ENCODE data around the gene HMBS. TPM values are rescaled to one million over a fixed set of nuclear protein-coding genes. Genes with fewer than 3 reads are reported as not detected.

HMBS gene
- total RNA-seq, 2 experiments from 2014 or later = 33.6 to 36.1 TPM

GRCh38 chr11:119065369-119065768, 19.3 kb upstream of the HMBS start:
- ChIA-PET POLR2A (interaction anchor here (0.6 to 1.5 kb wide), 5 partner anchors 16 to 647 kb away, joined by 3 to 4 read pairs (median 3); partner anchors contain the start of genes C2CD2L and CENATAC), CTCF (interaction anchor here (0.6 to 1.5 kb wide), 6 partner anchors 9 to 219 kb away, joined by 3 to 6 read pairs (median 3); partner anchors contain the start of gene HINFP)
- Mint-ChIP-seq H3K4me3 (no peak overlapping the region), H3K4me1 (ENCODE audit: low read depth) (peaks cover 34% of the 10 kb centered on the region), H3K36me3 (ENCODE audit: low read depth) (peaks cover 5% of the 10 kb centered on the region), H3K9me3 (no peaks in the 10 kb centered on the region), H3K27me3 (no peaks in the 10 kb centered on the region), H3K27ac (peak overlapping the region; percentile 14)
- intact Hi-C loops (cut with micrococcal nuclease) = no loop called here
- DNase-seq (peak; percentile 69), ATAC-seq (peak; percentile 38)
- TF ChIP-seq, protein P1, sequence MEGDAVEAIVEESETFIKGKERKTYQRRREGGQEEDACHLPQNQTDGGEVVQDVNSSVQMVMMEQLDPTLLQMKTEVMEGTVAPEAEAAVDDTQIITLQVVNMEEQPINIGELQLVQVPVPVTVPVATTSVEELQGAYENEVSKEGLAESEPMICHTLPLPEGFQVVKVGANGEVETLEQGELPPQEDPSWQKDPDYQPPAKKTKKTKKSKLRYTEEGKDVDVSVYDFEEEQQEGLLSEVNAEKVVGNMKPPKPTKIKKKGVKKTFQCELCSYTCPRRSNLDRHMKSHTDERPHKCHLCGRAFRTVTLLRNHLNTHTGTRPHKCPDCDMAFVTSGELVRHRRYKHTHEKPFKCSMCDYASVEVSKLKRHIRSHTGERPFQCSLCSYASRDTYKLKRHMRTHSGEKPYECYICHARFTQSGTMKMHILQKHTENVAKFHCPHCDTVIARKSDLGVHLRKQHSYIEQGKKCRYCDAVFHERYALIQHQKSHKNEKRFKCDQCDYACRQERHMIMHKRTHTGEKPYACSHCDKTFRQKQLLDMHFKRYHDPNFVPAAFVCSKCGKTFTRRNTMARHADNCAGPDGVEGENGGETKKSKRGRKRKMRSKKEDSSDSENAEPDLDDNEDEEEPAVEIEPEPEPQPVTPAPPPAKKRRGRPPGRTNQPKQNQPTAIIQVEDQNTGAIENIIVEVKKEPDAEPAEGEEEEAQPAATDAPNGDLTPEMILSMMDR (IDR thresholded peaks at IDR 0.05) = peak; percentile 60

- Mint-ChIP-seq H3K36me3 (ENCODE audit: low read depth) (peaks cover 9% of the 10 kb centered on the region), H3K9me3 (no peaks in the 10 kb centered on the region), H3K27me3 (no peaks in the 10 kb centered on the region), H3K4me1 (ENCODE audit: low read depth) (peaks cover 34% of the 10 kb centered on the region), H3K27ac (peak within 1 kb of the TSS; percentile 94), H3K4me3 (peak within 1 kb of the TSS; percentile 87)
- POLR2A ChIA-PET = interaction anchor here (0.5 to 2.2 kb wide), 16 partner anchors 8 to 531 kb away, joined by 3 to 23 read pairs (median 5); partner anchors contain the start of genes DPAGT1, HMBS, HYOU1 and TRAPPC4
- DNase-seq = peak; percentile 99
- TF ChIP-seq, protein P1 (IDR thresholded peaks at IDR 0.05) = no peak
- intact Hi-C loops (cut with micrococcal nuclease) = no loop called here
- CTCF ChIA-PET = interaction anchor here (0.7 to 2.3 kb wide), 20 partner anchors 11 to 378 kb away, joined by 3 to 16 read pairs (median 4); partner anchors contain the start of genes ABCG4, C2CD2L, CBL and CENATAC
- ATAC-seq = peak; percentile 98
These were observed 17.1 kb upstream of the HMBS start, which contains the start of gene VPS11 for GRCh38 chr11:119067371-119068222. TSS of gene VPS11 (plus strand) at chr11:119067818. CDS start at chr11:119067824, 6 bp downstream.

- no peaks in the 10 kb centered on the region for H3K9me3 Mint-ChIP-seq
- TF ChIP-seq, protein P1 (IDR thresholded peaks at IDR 0.05) = no peak
- ChIA-PET POLR2A (interaction anchor here (0.8 to 1.5 kb wide), 5 partner anchors 10 to 260 kb away, joined by 3 to 6 read pairs (median 4); partner anchors contain the start of gene VPS11), CTCF (interaction anchor here (1.2 kb wide), 1 partner anchor 245 kb away, joined by 3 read pairs; no protein-coding TSS in a partner anchor)
- no peak overlapping the region for H3K4me3 Mint-ChIP-seq
- no peaks in the 10 kb centered on the region for H3K4me1 Mint-ChIP-seq (ENCODE audit: low read depth)
- peaks cover 11% of the 10 kb centered on the region for H3K36me3 Mint-ChIP-seq (ENCODE audit: low read depth)
- intact Hi-C loops (cut with micrococcal nuclease) = no loop called here
- H3K27ac Mint-ChIP-seq = no peak overlapping the region
- H3K27me3 Mint-ChIP-seq = no peaks in the 10 kb centered on the region
- ATAC-seq = no peak
- DNase-seq = no peak
These were observed 6.8 kb upstream of the HMBS start for GRCh38 chr11:119077839-119078238.

DNA sequence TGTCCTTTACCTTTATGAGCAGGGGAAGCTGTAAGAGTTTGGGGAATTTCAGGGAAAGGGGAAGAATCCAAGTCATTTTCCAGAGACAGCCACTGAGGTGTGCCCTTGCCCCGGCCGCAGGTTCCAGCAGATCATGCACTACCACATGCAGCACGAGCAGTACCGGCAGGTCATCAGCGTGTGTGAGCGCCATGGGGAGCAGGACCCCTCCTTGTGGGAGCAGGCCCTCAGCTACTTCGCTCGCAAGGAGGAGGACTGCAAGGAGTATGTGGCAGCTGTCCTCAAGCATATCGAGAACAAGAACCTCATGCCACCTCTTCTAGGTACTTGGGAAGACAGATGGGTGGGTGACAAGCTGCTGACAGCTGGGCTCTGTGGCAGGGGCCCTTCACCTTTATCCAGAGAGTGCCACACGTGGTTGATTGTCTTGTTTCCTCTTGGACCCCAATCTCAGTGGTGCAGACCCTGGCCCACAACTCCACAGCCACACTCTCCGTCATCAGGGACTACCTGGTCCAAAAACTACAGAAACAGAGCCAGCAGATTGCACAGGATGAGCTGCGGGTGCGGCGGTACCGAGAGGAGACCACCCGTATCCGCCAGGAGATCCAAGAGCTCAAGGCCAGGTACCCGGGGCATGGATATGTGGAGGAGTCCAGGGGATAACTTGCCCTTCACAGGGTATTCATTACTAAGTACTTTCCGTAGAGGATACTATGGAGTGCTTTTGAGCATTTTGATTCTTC, 5.8 kb upstream of the HMBS start:
- no peaks in the 10 kb centered on the region for H3K27me3 Mint-ChIP-seq
- DNase-seq (no peak), ATAC-seq (no peak)
- H3K9me3 Mint-ChIP-seq = no peaks in the 10 kb centered on the region
- intact Hi-C loops (cut with micrococcal nuclease) = no loop called here
- H3K27ac Mint-ChIP-seq = no peak overlapping the region
- H3K4me1 Mint-ChIP-seq (ENCODE audit: low read depth) = no peaks in the 10 kb centered on the region
- peaks cover 10% of the 10 kb centered on the region for H3K36me3 Mint-ChIP-seq (ENCODE audit: low read depth)
- TF ChIP-seq, protein P1 (IDR thresholded peaks at IDR 0.05) = no peak
- CTCF ChIA-PET = interaction anchor here (1.1 to 1.4 kb wide), 3 partner anchors 11 to 244 kb away, joined by 3 read pairs; partner anchors contain the start of gene VPS11
- no peak overlapping the region for H3K4me3 Mint-ChIP-seq
- POLR2A ChIA-PET = interaction anchor here (0.6 to 1.5 kb wide), 6 partner anchors 11 to 63 kb away, joined by 3 to 6 read pairs (median 4); partner anchors contain the start of gene VPS11
